Measurements from ENCODE around the gene PRXL2B. TPM values are rescaled to one million over a fixed set of nuclear protein-coding genes. Genes with fewer than 3 reads are reported as not detected.
A peak's percentile ranks its signal among the peaks of the same experiment; 100 is the strongest.

The PRXL2B gene
- total RNA-seq, 5 donors from 2014 or later (not counting 1 experiment from before 2014, with no cell fraction given) = 17.3 to 37.6 (median 35.3) TPM

GRCh38 chr1:2628191-2628932, 41.8 kb downstream of the PRXL2B start:
- peaks cover 39 to 59% of the 10 kb centered on the region in 2 donors for H3K27me3 Mint-ChIP-seq
- ATAC-seq (replicated peaks in 1 of 4) = peak; percentile 21 to 53 (median 41)
- no peaks in the 10 kb centered on the region for H3K9me3 Mint-ChIP-seq
- POLR2A ChIA-PET = no interaction called here
- H3K27ac ChIP-seq (ENCODE audit: low read length) = no peak overlapping the region
- peaks cover 0 to 79% of the 10 kb centered on the region in 2 experiments for H3K27me3 ChIP-seq (replicated peaks in 1 of 2; ENCODE audit: control insufficient read depth in 2 of 2, extremely low read depth in 1 of 2, insufficient read depth in 2 of 2, low read length in 1 of 2)
- no peaks in the 10 kb centered on the region for H3K9me3 ChIP-seq
- DNase-seq = peak in 2 of 35 experiments; percentile 3 to 22
- H3K4me1 ChIP-seq (ENCODE audit: control insufficient read depth in 1 of 2, extremely low read depth in 1 of 2, insufficient read depth in 2 of 2, low read length in 2 of 2) = peaks cover 0 to 20% of the 10 kb centered on the region in 2 experiments
- H3K4me3 ChIP-seq (ENCODE audit: control insufficient read depth in 1 of 2, extremely low read depth in 1 of 2, low read length in 1 of 2) = no peak overlapping the region
- CTCF ChIA-PET = no interaction called here
- no peak overlapping the region for H3K27ac Mint-ChIP-seq
- H3K36me3 ChIP-seq (ENCODE audit: control insufficient read depth in 2 of 2, extremely low read depth in 1 of 2, insufficient read depth in 1 of 2, low read length in 1 of 2) = no peaks in the 10 kb centered on the region
- peaks cover 1 to 26% (median 2%) of the 10 kb centered on the region in 3 donors for H3K4me1 Mint-ChIP-seq
- H3K36me3 Mint-ChIP-seq = no peaks in the 10 kb centered on the region
- H3K4me3 Mint-ChIP-seq = peak overlapping the region in 1 of 3 donors; percentile 49
- WGBS (ENCODE audit: insufficient coverage) = 8% methylated on average over 36 of the region's 46 CpGs

- H3K27ac Mint-ChIP-seq = no peak overlapping the region
- peaks cover 39 to 62% of the 10 kb centered on the region in 2 donors for H3K27me3 Mint-ChIP-seq
- Histone ChIP-seq H3K27me3 (replicated peaks in 1 of 2; ENCODE audit: control insufficient read depth in 2 of 2, extremely low read depth in 1 of 2, insufficient read depth in 2 of 2, low read length in 1 of 2) (peaks cover 0 to 79% of the 10 kb centered on the region in 2 experiments), H3K4me3 (ENCODE audit: control insufficient read depth in 1 of 2, extremely low read depth in 1 of 2, low read length in 1 of 2) (no peak overlapping the region), H3K27ac (ENCODE audit: low read length) (no peak overlapping the region), H3K9me3 (no peaks in the 10 kb centered on the region), H3K4me1 (ENCODE audit: control insufficient read depth in 1 of 2, extremely low read depth in 1 of 2, insufficient read depth in 2 of 2, low read length in 2 of 2) (peaks cover 0 to 17% of the 10 kb centered on the region in 2 experiments), H3K36me3 (ENCODE audit: control insufficient read depth in 2 of 2, extremely low read depth in 1 of 2, insufficient read depth in 1 of 2, low read length in 1 of 2) (no peaks in the 10 kb centered on the region)
- ATAC-seq (replicated peaks in 1 of 4) (peak in 2 of 4 experiments; percentile 38 to 53), DNase-seq (peak in 2 of 35 experiments; percentile 3 to 23)
- ChIA-PET POLR2A (no interaction called here), CTCF (no interaction called here)
- no peaks in the 10 kb centered on the region for H3K36me3 Mint-ChIP-seq
- no peaks in the 10 kb centered on the region for H3K9me3 Mint-ChIP-seq
- H3K4me3 Mint-ChIP-seq = peak overlapping the region in 1 of 3 donors; percentile 61
- peaks cover 0 to 22% (median 0%) of the 10 kb centered on the region in 3 donors for H3K4me1 Mint-ChIP-seq
- 3% methylated on average over 49 of the region's 64 CpGs for WGBS (ENCODE audit: insufficient coverage)
Observed at GRCh38 chr1:2628933-2629626, 42.5 kb downstream of the PRXL2B start.

- 87% methylated on average over 20 of the region's 23 CpGs for WGBS (ENCODE audit: insufficient coverage)
- Histone ChIP-seq H3K4me3 (ENCODE audit: control insufficient read depth in 1 of 2, extremely low read depth in 1 of 2, low read length in 1 of 2) (no peak overlapping the region), H3K36me3 (ENCODE audit: control insufficient read depth in 2 of 2, extremely low read depth in 1 of 2, insufficient read depth in 1 of 2, low read length in 1 of 2) (no peaks in the 10 kb centered on the region), H3K27me3 (replicated peaks in 1 of 2; ENCODE audit: control insufficient read depth in 2 of 2, extremely low read depth in 1 of 2, insufficient read depth in 2 of 2, low read length in 1 of 2) (peaks cover 0 to 83% of the 10 kb centered on the region in 2 experiments), H3K27ac (ENCODE audit: low read length) (no peak overlapping the region), H3K4me1 (ENCODE audit: control insufficient read depth in 1 of 2, extremely low read depth in 1 of 2, insufficient read depth in 2 of 2, low read length in 2 of 2) (peaks cover 0 to 17% of the 10 kb centered on the region in 2 experiments), H3K9me3 (no peaks in the 10 kb centered on the region)
- ATAC-seq (replicated peaks in 1 of 4) = no peak
- peaks cover 35 to 57% of the 10 kb centered on the region in 2 donors for H3K27me3 Mint-ChIP-seq
- H3K36me3 Mint-ChIP-seq = no peaks in the 10 kb centered on the region
- H3K4me1 Mint-ChIP-seq = peaks cover 0 to 22% (median 0%) of the 10 kb centered on the region in 3 donors
- H3K9me3 Mint-ChIP-seq = no peaks in the 10 kb centered on the region
- CTCF ChIA-PET = no interaction called here
- DNase-seq = peak in 1 of 35 experiments; percentile 16
- no peak overlapping the region for H3K27ac Mint-ChIP-seq
- H3K4me3 Mint-ChIP-seq = peak overlapping the region in 2 of 3 donors; percentile 13 to 61
- POLR2A ChIA-PET = no interaction called here
Observed at GRCh38 chr1:2629627-2630497, 43.3 kb downstream of the PRXL2B start.

GRCh38 chr1:2630498-2631135, 44.0 kb downstream of the PRXL2B start:
- Histone ChIP-seq H3K27ac (ENCODE audit: low read length) (no peak overlapping the region), H3K27me3 (replicated peaks in 1 of 2; ENCODE audit: control insufficient read depth in 2 of 2, extremely low read depth in 1 of 2, insufficient read depth in 2 of 2, low read length in 1 of 2) (peaks cover 0 to 84% of the 10 kb centered on the region in 2 experiments), H3K4me3 (ENCODE audit: control insufficient read depth in 1 of 2, extremely low read depth in 1 of 2, low read length in 1 of 2) (no peak overlapping the region), H3K36me3 (ENCODE audit: control insufficient read depth in 2 of 2, extremely low read depth in 1 of 2, insufficient read depth in 1 of 2, low read length in 1 of 2) (no peaks in the 10 kb centered on the region), H3K4me1 (ENCODE audit: control insufficient read depth in 1 of 2, extremely low read depth in 1 of 2, insufficient read depth in 2 of 2, low read length in 2 of 2) (peaks cover 0 to 17% of the 10 kb centered on the region in 2 experiments), H3K9me3 (no peaks in the 10 kb centered on the region)
- WGBS (ENCODE audit: insufficient coverage) = 93% methylated on average over 35 of the region's 35 CpGs
- Mint-ChIP-seq H3K27ac (peak overlapping the region in 1 of 2 donors; percentile 37), H3K4me3 (peak overlapping the region in 1 of 3 donors; percentile 57), H3K27me3 (peaks cover 32 to 51% of the 10 kb centered on the region in 2 donors), H3K4me1 (peaks cover 0 to 22% (median 0%) of the 10 kb centered on the region in 3 donors), H3K9me3 (no peaks in the 10 kb centered on the region), H3K36me3 (no peaks in the 10 kb centered on the region)
- POLR2A ChIA-PET = no interaction called here
- CTCF ChIA-PET = interaction anchor here in 1 of 2 donors (0.5 kb wide), 1 partner anchor 269 kb away, joined by 6 read pairs; no protein-coding TSS in a partner anchor
- ATAC-seq (replicated peaks in 1 of 4) = no peak
- DNase-seq = peak in 1 of 35 experiments; percentile 9

GRCh38 chr1:2631136-2632050, 44.8 kb downstream of the PRXL2B start:
- Mint-ChIP-seq H3K4me3 (peak overlapping the region in 1 of 3 donors; percentile 57), H3K27me3 (peaks cover 25 to 43% of the 10 kb centered on the region in 2 donors), H3K36me3 (no peaks in the 10 kb centered on the region), H3K27ac (no peak overlapping the region), H3K4me1 (peaks cover 0 to 22% (median 0%) of the 10 kb centered on the region in 3 donors), H3K9me3 (no peaks in the 10 kb centered on the region)
- H3K4me1 ChIP-seq (ENCODE audit: control insufficient read depth in 1 of 2, extremely low read depth in 1 of 2, insufficient read depth in 2 of 2, low read length in 2 of 2) = peaks cover 0 to 17% of the 10 kb centered on the region in 2 experiments
- DNase-seq = peak in 2 of 35 experiments; percentile 3 to 23
- no peaks in the 10 kb centered on the region for H3K9me3 ChIP-seq
- CTCF ChIA-PET = interaction anchor here in 1 of 2 donors (0.5 kb wide), 1 partner anchor 268 kb away, joined by 6 read pairs; no protein-coding TSS in a partner anchor
- POLR2A ChIA-PET = no interaction called here
- H3K4me3 ChIP-seq (ENCODE audit: control insufficient read depth in 1 of 2, extremely low read depth in 1 of 2, low read length in 1 of 2) = no peak overlapping the region
- no peaks in the 10 kb centered on the region for H3K36me3 ChIP-seq (ENCODE audit: control insufficient read depth in 2 of 2, extremely low read depth in 1 of 2, insufficient read depth in 1 of 2, low read length in 1 of 2)
- 80% methylated on average over 24 of the region's 24 CpGs for whole genome bisulfite sequencing (ENCODE audit: insufficient coverage)
- no peak for ATAC-seq (replicated peaks in 1 of 4)
- H3K27ac ChIP-seq (ENCODE audit: low read length) = no peak overlapping the region
- peaks cover 0 to 82% of the 10 kb centered on the region in 2 experiments for H3K27me3 ChIP-seq (replicated peaks in 1 of 2; ENCODE audit: control insufficient read depth in 2 of 2, extremely low read depth in 1 of 2, insufficient read depth in 2 of 2, low read length in 1 of 2)

Data from T-cell (primary cell).